Measurements from ENCODE around the gene GHR.

DNA sequence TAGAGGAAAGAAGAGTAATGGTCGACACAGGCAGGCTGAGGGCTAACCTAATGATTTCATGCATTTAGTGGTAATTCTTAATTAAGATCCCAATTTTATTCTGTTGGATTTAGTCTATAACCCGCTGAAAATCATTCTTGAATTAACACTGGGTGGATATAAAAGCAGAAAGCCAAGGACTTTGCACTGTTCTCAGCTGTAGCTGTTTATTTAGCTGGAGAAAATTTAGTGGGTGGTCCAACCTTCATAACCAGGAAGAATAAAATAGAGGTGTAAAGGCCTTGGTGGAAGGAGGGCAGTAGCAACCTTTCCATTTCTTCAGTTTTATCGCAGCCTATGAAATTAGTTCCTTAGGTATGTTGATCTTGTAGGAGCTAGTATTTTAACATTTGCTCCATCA lies 92.3 kb downstream of the GHR start:
- TF ChIP-seq, protein P1, sequence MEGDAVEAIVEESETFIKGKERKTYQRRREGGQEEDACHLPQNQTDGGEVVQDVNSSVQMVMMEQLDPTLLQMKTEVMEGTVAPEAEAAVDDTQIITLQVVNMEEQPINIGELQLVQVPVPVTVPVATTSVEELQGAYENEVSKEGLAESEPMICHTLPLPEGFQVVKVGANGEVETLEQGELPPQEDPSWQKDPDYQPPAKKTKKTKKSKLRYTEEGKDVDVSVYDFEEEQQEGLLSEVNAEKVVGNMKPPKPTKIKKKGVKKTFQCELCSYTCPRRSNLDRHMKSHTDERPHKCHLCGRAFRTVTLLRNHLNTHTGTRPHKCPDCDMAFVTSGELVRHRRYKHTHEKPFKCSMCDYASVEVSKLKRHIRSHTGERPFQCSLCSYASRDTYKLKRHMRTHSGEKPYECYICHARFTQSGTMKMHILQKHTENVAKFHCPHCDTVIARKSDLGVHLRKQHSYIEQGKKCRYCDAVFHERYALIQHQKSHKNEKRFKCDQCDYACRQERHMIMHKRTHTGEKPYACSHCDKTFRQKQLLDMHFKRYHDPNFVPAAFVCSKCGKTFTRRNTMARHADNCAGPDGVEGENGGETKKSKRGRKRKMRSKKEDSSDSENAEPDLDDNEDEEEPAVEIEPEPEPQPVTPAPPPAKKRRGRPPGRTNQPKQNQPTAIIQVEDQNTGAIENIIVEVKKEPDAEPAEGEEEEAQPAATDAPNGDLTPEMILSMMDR (conservative IDR thresholded peaks at IDR 0.05; ENCODE audit: low read length): no peak
- TF ChIP-seq EZH2phosphoT487 (IDR thresholded peaks at IDR 0.05; ENCODE audit: borderline replicate concordance): no peak

Measured in Loucy (cell line).